IMR-90 (cell line): ENCODE data around the gene FAM53C. TPM values are rescaled to one million over a fixed set of nuclear protein-coding genes. Genes with fewer than 3 reads are reported as not detected.

ENCODE experiments used
- ATAC-seq: fragments of 200-7000 bp; cut with Tn5 transposase; 2 replicates; pipeline ENCODE4 v1.9.1; 2020; ENCODE audit warnings: low read depth, mild to moderate bottlenecking, moderate library complexity
- BruUV-seq: library from RNA; stranded (reverse); fragments of 400-500 nt; replicated peaks from 2 replicates; lab custom pipeline; 2021; lab: Mats Ljungman, UMichigan
- CTCF ChIA-PET: fragments of 300-600 bp; formaldehyde crosslinking; extraction: SDS; loops from one replicate; lab custom pipeline; 2021; ENCODE audit warnings: antibody characterized with exemption; lab: Yijun Ruan, JAX
- POLR2A ChIA-PET: fragments of 300-600 bp; sonication (Branson Sonifier 250); formaldehyde crosslinking; loops from one replicate; lab custom pipeline; 2022; ENCODE audit warnings: antibody characterized with exemption; ENCODE audit not compliant: unreplicated experiment; lab: Charles Lee
- DNase-seq: peaks from one replicate; pipeline ENCODE4 v3.0.0; 2013
- H2AFZ ChIP-seq: replicated peaks from 2 replicates; pipeline ENCODE3; 2013; ENCODE audit warnings: low read length, mild to moderate bottlenecking; ENCODE audit not compliant: poor library complexity
- H2AK5ac ChIP-seq: 2 replicates; pipeline ENCODE4 v1.6.1; 2013; ENCODE audit warnings: low read depth, low read length, inconsistent platforms
- H2AK9ac ChIP-seq: replicated peaks from 2 replicates; pipeline ENCODE3; 2013; ENCODE audit warnings: mild to moderate bottlenecking, low read depth, low read length, moderate library complexity; ENCODE audit not compliant: poor library complexity
- H2BK120ac ChIP-seq: 2 replicates; pipeline ENCODE4 v1.6.1; 2013; ENCODE audit warnings: low read depth, low read length, inconsistent platforms
- H2BK15ac ChIP-seq: 3 replicates; pipeline ENCODE4 v1.6.1; 2013; ENCODE audit warnings: low read depth, low read length, inconsistent platforms
- H2BK20ac ChIP-seq: 2 replicates; pipeline ENCODE4 v1.6.1; 2013; ENCODE audit warnings: low read depth, mild to moderate bottlenecking, inconsistent platforms, low read length, moderate library complexity
- H2BK5ac ChIP-seq: 2 replicates; pipeline ENCODE4 v1.6.1; 2013; ENCODE audit warnings: mild to moderate bottlenecking, low read depth, low read length, inconsistent platforms; ENCODE audit not compliant: poor library complexity, severe bottlenecking
- H3K14ac ChIP-seq: replicated peaks from 2 replicates; pipeline ENCODE4 v1.6.1; 2013; ENCODE audit warnings: low read depth, low read length, inconsistent platforms
- H3K18ac ChIP-seq: 2 replicates; pipeline ENCODE4 v1.6.1; 2013; ENCODE audit warnings: low read depth, low read length, control low read depth
- H3K23ac ChIP-seq: 2 replicates; pipeline ENCODE4 v1.6.1; 2013; ENCODE audit warnings: low read depth, low read length, inconsistent platforms
- H3K27ac ChIP-seq: 2 replicates; pipeline ENCODE4 v1.5.1; 2013; ENCODE audit warnings: mild to moderate bottlenecking, control low read depth, low read length; ENCODE audit not compliant: insufficient read depth
- H3K27me3 ChIP-seq: 2 replicates; pipeline ENCODE4 v1.6.1; 2013; ENCODE audit warnings: low read length; ENCODE audit not compliant: control insufficient read depth, insufficient read depth
- H3K36me3 ChIP-seq: 2 replicates; pipeline ENCODE4 v1.6.1; 2013; ENCODE audit warnings: low read length, mixed read lengths; ENCODE audit not compliant: control insufficient read depth, insufficient read depth
- H3K4ac ChIP-seq: 2 replicates; pipeline ENCODE4 v1.6.1; 2013; ENCODE audit warnings: low read depth, low read length, inconsistent platforms
- H3K4me1 ChIP-seq: 2 replicates; pipeline ENCODE4 v1.6.1; 2013; ENCODE audit warnings: low read length, mixed read lengths; ENCODE audit not compliant: control insufficient read depth, insufficient read depth
- H3K4me2 ChIP-seq: 2 replicates; pipeline ENCODE4 v1.6.1; 2013; ENCODE audit warnings: low read depth, mild to moderate bottlenecking, control low read depth, low read length, moderate library complexity
- H3K4me3 ChIP-seq: 2 replicates; pipeline ENCODE4 v1.5.1; 2013; ENCODE audit warnings: low read depth, mild to moderate bottlenecking, control low read depth, low read length, moderate library complexity; ENCODE audit not compliant: insufficient read depth
- H3K56ac ChIP-seq: 2 replicates; pipeline ENCODE4 v1.6.1; 2013; ENCODE audit warnings: low read length, inconsistent platforms; ENCODE audit not compliant: insufficient read depth; ENCODE audit errors: extremely low read depth
- H3K79me1 ChIP-seq, 2 experiments: 2 replicates each; pipeline ENCODE4 v1.6.1; 2013; ENCODE audit warnings: low read length in 2 of 2, inconsistent platforms in 1 of 2, low read depth in 1 of 2
- H3K9ac ChIP-seq: 2 replicates; pipeline ENCODE4 v1.6.1; 2013; ENCODE audit warnings: low read depth, low read length, control low read depth
- H3K9me1 ChIP-seq: 2 replicates; pipeline ENCODE4 v1.6.1; 2013; ENCODE audit warnings: low read length, inconsistent platforms; ENCODE audit not compliant: insufficient read depth
- H3K9me3 ChIP-seq: 2 replicates; pipeline ENCODE4 v1.6.1; 2013; ENCODE audit warnings: low read length; ENCODE audit not compliant: control insufficient read depth, insufficient read depth
- H4K20me1 ChIP-seq: 2 replicates; pipeline ENCODE4 v1.6.1; 2013; ENCODE audit warnings: low read length, inconsistent platforms; ENCODE audit not compliant: insufficient read depth
- H4K5ac ChIP-seq: 2 replicates; pipeline ENCODE4 v1.6.1; 2013; ENCODE audit warnings: mild to moderate bottlenecking, low read depth, low read length, control low read depth
- H4K8ac ChIP-seq, 2 experiments: 2 replicates each; pipeline ENCODE4 v1.6.1; 2013; ENCODE audit warnings: low read depth in 2 of 2, low read length in 2 of 2, control low read depth in 1 of 2, inconsistent platforms in 1 of 2
- H4K91ac ChIP-seq: 2 replicates; pipeline ENCODE4 v1.6.1; 2013; ENCODE audit warnings: low read depth, low read length, inconsistent platforms; ENCODE audit not compliant: insufficient read depth
- BHLHE40 ChIP-seq: fragments of 150-350 bp; IDR thresholded peaks from 2 replicates; pipeline ENCODE4 v1.6.1; 2016; ENCODE audit warnings: mild to moderate bottlenecking, low read depth, low read length
- CHD1 ChIP-seq: IDR thresholded peaks from 2 replicates; pipeline ENCODE4 v1.6.1; 2012; ENCODE audit warnings: low read depth, low read length, improper control_type of control experiment
- FOS ChIP-seq: fragments of 150-350 bp; IDR thresholded peaks from 2 replicates; pipeline ENCODE4 v1.6.1; 2016; ENCODE audit warnings: low read depth, low read length
- MAFK ChIP-seq: IDR thresholded peaks from 2 replicates; pipeline ENCODE4 v1.6.1; 2012; ENCODE audit warnings: low read depth, low read length, improper control_type of control experiment
- MAZ ChIP-seq: IDR thresholded peaks from 2 replicates; pipeline ENCODE4 v1.6.1; 2012; ENCODE audit warnings: low read depth, mild to moderate bottlenecking, low read length, improper control_type of control experiment, moderate library complexity, borderline replicate concordance
- MXI1 ChIP-seq: IDR thresholded peaks from 2 replicates; pipeline ENCODE4 v1.6.1; 2012; ENCODE audit warnings: low read depth, mild to moderate bottlenecking, low read length, moderate library complexity, borderline replicate concordance
- NFE2L2 ChIP-seq: fragments of 150-350 bp; IDR thresholded peaks from 2 replicates; pipeline ENCODE4 v1.6.1; 2016; ENCODE audit warnings: low read depth, mild to moderate bottlenecking, low read length
- POLR2A ChIP-seq: IDR thresholded peaks from 2 replicates; pipeline ENCODE4 v1.6.1; 2012; ENCODE audit warnings: mild to moderate bottlenecking, low read depth, low read length
- RAD21 ChIP-seq: IDR thresholded peaks from 2 replicates; pipeline ENCODE4 v1.6.1; 2012; ENCODE audit warnings: low read length, improper control_type of control experiment
- RCOR1 ChIP-seq: IDR thresholded peaks from 2 replicates; pipeline ENCODE4 v1.6.1; 2012; ENCODE audit warnings: mild to moderate bottlenecking, low read length, improper control_type of control experiment; ENCODE audit not compliant: insufficient replicate concordance
- RFX5 ChIP-seq: IDR thresholded peaks from 2 replicates; pipeline ENCODE4 v1.8.0; 2012; ENCODE audit warnings: low read depth, mild to moderate bottlenecking, low read length, moderate library complexity
- SMC3 ChIP-seq: fragments of 150-350 bp; IDR thresholded peaks from 2 replicates; pipeline ENCODE4 v1.6.1; 2016; ENCODE audit warnings: low read depth, mild to moderate bottlenecking, antibody characterized with exemption, low read length, moderate library complexity
- USF2 ChIP-seq: fragments of 150-350 bp; IDR thresholded peaks from 2 replicates; pipeline ENCODE4 v1.6.1; 2017; ENCODE audit warnings: mild to moderate bottlenecking, antibody characterized with exemption, low read length, low read depth
- WGBS, 2 experiments: methylation state at CpG; one replicate each; pipeline versions ENCODE4 v1.1.5 to v1.1.7; 2013; ENCODE audit warnings: missing lambda C conversion rate in 2 of 2; ENCODE audit not compliant: insufficient read length in 1 of 2; ENCODE audit errors: extremely low coverage in 2 of 2; 5-methylcytosine and 5-hydroxymethylcytosine counted together
- dilution Hi-C: fragments of 300-500 bp; cut with HindIII; formaldehyde crosslinking; loops from one replicate; pipeline ENCODE4 v1.14.3; 2018; ENCODE audit warnings: low sequenced_read_pairs; ENCODE audit not compliant: unreplicated experiment
- in situ Hi-C: fragments of 300-500 bp; cut with MboI; formaldehyde crosslinking; loops from 3 replicates; pipeline ENCODE4 v1.14.3; 2019; ENCODE audit warnings: low sequenced_read_pairs, inconsistent platforms, mixed read lengths
- intact Hi-C: fragments of 100-400 bp; cut with micrococcal nuclease; formaldehyde crosslinking; loops from 2 replicates; pipeline ENCODE4 v1.10.0; 2022
- polyA plus RNA-seq, 3 experiments: library from polyadenylated mRNA; depleted of rRNA; stranded (reverse); fragments of >200 nt; gene quantifications; 2 replicates each; pipeline ENCODE4 v1.2.3, GENCODE V29; 2012; ENCODE audit warnings: low replicate concordance in 1 of 3
- total RNA-seq: library from RNA; depleted of rRNA; stranded (reverse); fragments of >200 nt; gene quantifications from 2 replicates; pipeline ENCODE4 v1.2.3, GENCODE V29; 2012

Gene FAM53C
- total and polyA plus RNA-seq, 2 of the 4 experiments (the other 2 are of a cell fraction) = 21.5 to 25.6 TPM

- BruUV-seq = no TSS peak
- H3K56ac ChIP-seq = no peak overlapping the region
- no peak overlapping the region for H3K27ac ChIP-seq
- no peak overlapping the region for H3K23ac ChIP-seq
- ChIA-PET POLR2A (no interaction called here), CTCF (interaction anchor here (0.7 kb wide), 1 partner anchor 26 kb away, joined by 3 read pairs; no protein-coding TSS in a partner anchor)
- H3K4me1 ChIP-seq = no peaks in the 10 kb centered on the region
- H3K18ac ChIP-seq = no peak overlapping the region
- H3K27me3 ChIP-seq = no peaks in the 10 kb centered on the region
- no peak overlapping the region for H3K14ac ChIP-seq
- in situ Hi-C loops (no loop called here), intact Hi-C loops (loop anchor here (5.0 kb wide), 1 partner anchor 37 kb away; no protein-coding TSS in a partner anchor), dilution Hi-C loops (no loop called here)
- DNase-seq (no peak), ATAC-seq (no peak)
- no peak overlapping the region for H2AK5ac ChIP-seq
- no peak overlapping the region for H2AK9ac ChIP-seq
- no peak overlapping the region for H2BK20ac ChIP-seq
- H3K36me3 ChIP-seq = peaks cover 32% of the 10 kb centered on the region
- H4K8ac ChIP-seq = no peak overlapping the region
- H2AFZ ChIP-seq = no peak overlapping the region
- H2BK15ac ChIP-seq = no peak overlapping the region
- no peak overlapping the region for H2BK120ac ChIP-seq
- WGBS, 2 experiments = 90% methylated on average over 1 of the region's 1 CpG; no CpG with 5 or more reads in 1 of the 2 experiments
- H4K20me1 ChIP-seq = no peaks in the 10 kb centered on the region
- H3K9ac ChIP-seq = no peak overlapping the region
- H4K91ac ChIP-seq = no peak overlapping the region
- no peak overlapping the region for H4K5ac ChIP-seq
- no peaks in the 10 kb centered on the region for H3K9me3 ChIP-seq
- peaks cover 0 to 6% of the 10 kb centered on the region in 2 experiments; a peak in 1 of 4 replicates for H3K79me1 ChIP-seq
- H2BK5ac ChIP-seq = no peak overlapping the region
- H3K4me2 ChIP-seq = no peak overlapping the region
- no peak overlapping the region for H3K4me3 ChIP-seq
- no peak overlapping the region for H3K4ac ChIP-seq
- H3K9me1 ChIP-seq = 0 out of 2 replicates have a peak, but pooled peaks cover 4% of the 10 kb centered on the region
- TF ChIP-seq MXI1 (no peak), CHD1 (no peak), MAFK (no peak), SMC3 (no peak), RAD21 (no peak), USF2 (no peak), BHLHE40 (no peak), NFE2L2 (no peak), RFX5 (no peak), RCOR1 (no peak), MAZ (no peak), FOS (no peak), POLR2A (no peak)
These were observed 47.6 kb downstream of the FAM53C start for GRCh38 chr5:138385660-138386059.
